Neural crest cell (in vitro differentiated cells): ENCODE measurements around the gene UGGT2. TPM values are rescaled to one million over a fixed set of nuclear protein-coding genes. Genes with fewer than 3 reads are reported as not detected.
"Not testable (repeated sequence)": the region's sequence is repeated elsewhere in the genome, so short reads cannot be mapped to it uniquely, and the experiment has no call there.

Experiments
- DNase-seq: peaks from one replicate; pipeline ENCODE4 v3.0.0; 2021; ENCODE audit warnings: low read depth, mixed read lengths, low spot score
- H3K27ac Mint-ChIP-seq: one replicate; pipeline ENCODE4 v1.8.0; 2021; ENCODE audit warnings: mild to moderate bottlenecking, mixed read lengths; ENCODE audit not compliant: unreplicated experiment
- H3K27me3 Mint-ChIP-seq: 2 replicates; pipeline ENCODE4 v1.8.0; 2021; ENCODE audit warnings: low read depth, mild to moderate bottlenecking, mixed read lengths
- H3K36me3 Mint-ChIP-seq: 2 replicates; pipeline ENCODE4 v1.8.0; 2021; ENCODE audit warnings: low read depth, mild to moderate bottlenecking, mixed read lengths
- H3K4me1 Mint-ChIP-seq: 2 replicates; pipeline ENCODE4 v1.8.0; 2021; ENCODE audit warnings: mixed read lengths
- H3K4me3 Mint-ChIP-seq: one replicate; pipeline ENCODE4 v1.8.0; 2021; ENCODE audit warnings: mild to moderate bottlenecking, mixed read lengths
- H3K9me3 Mint-ChIP-seq: 2 replicates; pipeline ENCODE4 v1.8.0; 2021; ENCODE audit warnings: mixed read lengths
- total RNA-seq: library from RNA; stranded (reverse); gene quantifications from 2 replicates; pipeline ENCODE4 v1.2.1, GENCODE V29; 2021
- TF ChIP-seq, protein P1 (sequence below): fragments of 200-600 bp; sonication (generic); conservative IDR thresholded peaks from 2 replicates; pipeline ENCODE4 v1.5.0; 2021; ENCODE audit warnings: antibody characterized with exemption, mild to moderate bottlenecking

Gene UGGT2
- total RNA-seq, 1 donor from 2014 or later = 32.9 TPM

DNA sequence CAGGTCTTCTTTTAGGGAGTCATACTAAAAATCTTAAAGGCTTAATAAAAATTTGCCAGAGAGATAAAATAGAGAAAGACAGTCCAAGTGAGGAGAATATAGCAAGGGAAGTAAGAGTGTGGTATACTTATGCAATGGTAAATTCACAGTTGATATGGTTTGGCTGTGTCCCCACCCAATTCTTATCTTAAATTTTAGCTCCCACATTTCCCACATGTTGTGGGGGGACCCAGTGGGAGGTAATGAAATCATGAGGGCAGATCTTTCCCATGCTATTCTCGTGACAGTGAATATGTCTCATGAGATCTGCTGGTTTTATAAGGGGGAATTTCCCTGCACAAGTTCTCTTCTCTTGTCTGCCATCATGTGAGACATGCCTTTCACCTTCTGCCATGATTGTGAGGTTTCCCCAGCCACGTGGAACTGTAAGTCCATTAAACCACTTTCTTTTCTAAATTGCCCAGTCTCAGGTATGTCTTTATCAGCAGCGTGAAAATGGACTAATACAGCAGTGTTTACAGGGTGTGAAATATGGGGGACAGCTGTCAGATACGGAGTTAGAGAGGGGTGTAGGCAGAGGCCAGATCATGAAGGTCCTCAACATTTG lies 115.4 kb downstream of the UGGT2 start:
- no peak for DNase-seq
- Mint-ChIP-seq H3K4me3 (no peak overlapping the region), H3K4me1 (no peaks in the 10 kb centered on the region), H3K36me3 (peaks cover 61% of the 10 kb centered on the region), H3K9me3 (peaks cover 4% of the 10 kb centered on the region), H3K27me3 (no peaks in the 10 kb centered on the region), H3K27ac (no peak overlapping the region)
- TF ChIP-seq, protein P1, sequence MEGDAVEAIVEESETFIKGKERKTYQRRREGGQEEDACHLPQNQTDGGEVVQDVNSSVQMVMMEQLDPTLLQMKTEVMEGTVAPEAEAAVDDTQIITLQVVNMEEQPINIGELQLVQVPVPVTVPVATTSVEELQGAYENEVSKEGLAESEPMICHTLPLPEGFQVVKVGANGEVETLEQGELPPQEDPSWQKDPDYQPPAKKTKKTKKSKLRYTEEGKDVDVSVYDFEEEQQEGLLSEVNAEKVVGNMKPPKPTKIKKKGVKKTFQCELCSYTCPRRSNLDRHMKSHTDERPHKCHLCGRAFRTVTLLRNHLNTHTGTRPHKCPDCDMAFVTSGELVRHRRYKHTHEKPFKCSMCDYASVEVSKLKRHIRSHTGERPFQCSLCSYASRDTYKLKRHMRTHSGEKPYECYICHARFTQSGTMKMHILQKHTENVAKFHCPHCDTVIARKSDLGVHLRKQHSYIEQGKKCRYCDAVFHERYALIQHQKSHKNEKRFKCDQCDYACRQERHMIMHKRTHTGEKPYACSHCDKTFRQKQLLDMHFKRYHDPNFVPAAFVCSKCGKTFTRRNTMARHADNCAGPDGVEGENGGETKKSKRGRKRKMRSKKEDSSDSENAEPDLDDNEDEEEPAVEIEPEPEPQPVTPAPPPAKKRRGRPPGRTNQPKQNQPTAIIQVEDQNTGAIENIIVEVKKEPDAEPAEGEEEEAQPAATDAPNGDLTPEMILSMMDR = no peak

DNA sequence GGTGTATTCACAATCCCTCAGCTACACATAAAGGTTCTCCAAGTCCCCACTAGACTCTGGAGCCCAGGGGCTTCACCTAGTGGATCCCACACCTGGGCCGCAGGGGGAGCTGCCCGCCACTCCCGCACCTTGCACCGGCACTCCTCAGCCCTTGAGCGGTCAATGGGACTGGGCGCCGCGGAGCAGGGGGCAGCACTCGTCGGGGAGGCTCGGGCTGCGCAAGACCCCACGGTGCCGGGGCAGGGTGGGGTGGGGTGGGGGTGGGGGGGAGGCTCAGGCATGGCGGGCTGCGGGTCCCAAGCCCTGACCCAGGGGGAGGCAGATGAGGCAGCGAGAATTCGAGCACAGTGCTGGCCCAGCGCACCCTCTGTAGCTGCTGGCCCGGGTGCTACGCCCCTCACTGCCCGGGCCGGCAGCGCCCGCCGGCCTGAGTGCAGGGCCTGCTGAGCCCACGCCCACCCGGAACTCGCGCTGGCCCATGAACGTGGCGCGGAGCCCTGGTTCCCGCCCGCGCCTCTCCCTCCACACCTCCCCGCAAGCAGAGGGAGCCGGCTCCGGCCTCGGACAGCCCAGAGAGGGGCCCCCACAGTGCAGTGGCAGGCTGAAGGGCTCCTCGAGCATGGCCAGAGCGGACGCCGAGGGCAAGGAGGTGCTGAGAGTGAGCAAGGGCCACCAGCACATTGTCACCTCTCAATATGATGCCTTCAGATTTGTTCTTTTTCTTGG lies 121.7 kb downstream of the UGGT2 start:
- Mint-ChIP-seq H3K9me3 (peaks cover 26% of the 10 kb centered on the region), H3K4me3 (no peak overlapping the region), H3K36me3 (peaks cover 74% of the 10 kb centered on the region), H3K4me1 (no peaks in the 10 kb centered on the region), H3K27me3 (no peaks in the 10 kb centered on the region), H3K27ac (no peak overlapping the region)
- TF ChIP-seq, protein P1 = no peak
- no peak for DNase-seq

DNA sequence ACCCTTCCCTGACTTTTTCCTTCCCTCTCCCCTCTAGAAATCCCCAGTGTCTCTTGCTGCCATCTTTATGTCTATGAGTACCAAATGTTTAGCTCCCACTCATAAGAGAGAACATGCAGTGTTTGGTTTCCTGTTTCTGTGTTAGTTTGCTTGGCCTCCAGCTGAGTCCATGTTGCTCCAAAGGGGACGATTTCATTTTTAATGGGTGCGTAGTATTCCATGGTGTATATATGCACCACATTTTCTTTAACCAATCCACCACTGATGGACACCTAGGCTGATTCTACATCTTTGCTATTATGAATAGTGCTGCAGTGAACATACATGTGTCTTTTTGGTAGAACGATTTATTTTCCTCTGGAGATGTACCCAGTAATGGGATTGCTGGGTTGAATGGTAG lies 123.8 kb downstream of the UGGT2 start:
- Mint-ChIP-seq H3K9me3 (peaks cover 26% of the 10 kb centered on the region), H3K27ac (no peak overlapping the region), H3K4me1 (no peaks in the 10 kb centered on the region), H3K27me3 (no peaks in the 10 kb centered on the region), H3K4me3 (no peak overlapping the region), H3K36me3 (peaks cover 59% of the 10 kb centered on the region)
- TF ChIP-seq, protein P1 = no peak
- DNase-seq = no peak

DNA sequence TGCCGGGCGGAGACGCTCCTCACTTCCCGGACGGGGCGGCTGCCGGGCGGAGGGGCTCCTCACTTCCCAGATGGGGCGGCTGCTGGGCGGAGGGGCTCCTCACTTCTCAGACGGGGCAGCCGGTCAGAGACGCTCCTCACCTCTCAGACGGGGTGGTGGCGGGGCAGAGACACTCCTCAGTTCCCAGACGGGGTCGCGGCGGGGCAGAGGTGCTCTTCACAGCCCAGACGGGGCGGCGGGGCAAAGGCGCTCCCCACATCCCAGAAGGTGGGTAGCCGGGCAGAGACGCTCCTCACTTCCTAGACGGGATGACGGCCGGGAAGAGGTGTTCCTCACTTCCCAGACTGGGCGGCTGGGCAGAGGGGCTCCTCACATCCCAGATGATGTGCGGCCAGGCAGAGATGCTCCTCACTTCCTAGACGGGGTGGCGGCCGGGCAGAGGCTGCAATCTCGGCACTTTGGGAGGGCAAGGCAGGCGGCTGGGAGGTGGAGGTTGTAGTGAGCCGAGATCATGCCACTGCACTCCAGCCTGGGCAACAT lies 124.8 kb downstream of the UGGT2 start:
- H3K27ac Mint-ChIP-seq, DNase-seq: not testable (repeated sequence)

DNA sequence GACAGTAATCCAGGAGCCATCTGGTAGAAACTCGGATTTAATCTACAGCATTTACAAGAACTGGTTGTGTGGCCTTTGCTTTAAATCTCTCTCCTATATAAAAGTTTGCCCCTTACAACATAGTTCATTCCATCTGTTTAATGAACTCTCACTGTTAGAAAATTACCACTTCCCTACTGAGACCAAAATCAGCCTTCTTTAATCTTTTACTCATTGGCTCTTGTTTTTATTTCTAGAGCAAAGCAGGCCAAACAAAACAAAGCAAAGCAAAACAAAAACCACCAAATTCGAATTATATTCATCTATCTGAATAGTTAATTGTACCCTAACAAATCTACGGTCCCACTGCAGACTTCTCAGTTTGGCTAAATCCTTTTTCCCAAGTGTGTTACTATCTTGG lies 127.0 kb downstream of the UGGT2 start:
- Mint-ChIP-seq H3K4me1 (no peaks in the 10 kb centered on the region), H3K9me3 (peaks cover 15% of the 10 kb centered on the region), H3K27ac (no peak overlapping the region), H3K4me3 (no peak overlapping the region), H3K36me3 (peaks cover 37% of the 10 kb centered on the region), H3K27me3 (no peaks in the 10 kb centered on the region)
- no peak for DNase-seq
- TF ChIP-seq, protein P1 = no peak

More for the DNA sequence above, 124.8 kb downstream of the UGGT2 start:
- Mint-ChIP-seq H3K9me3 (peaks cover 22% of the 10 kb centered on the region), H3K36me3 (peaks cover 49% of the 10 kb centered on the region)
- H3K27me3 Mint-ChIP-seq, H3K4me3 Mint-ChIP-seq, H3K4me1 Mint-ChIP-seq: not testable (repeated sequence)

DNA sequence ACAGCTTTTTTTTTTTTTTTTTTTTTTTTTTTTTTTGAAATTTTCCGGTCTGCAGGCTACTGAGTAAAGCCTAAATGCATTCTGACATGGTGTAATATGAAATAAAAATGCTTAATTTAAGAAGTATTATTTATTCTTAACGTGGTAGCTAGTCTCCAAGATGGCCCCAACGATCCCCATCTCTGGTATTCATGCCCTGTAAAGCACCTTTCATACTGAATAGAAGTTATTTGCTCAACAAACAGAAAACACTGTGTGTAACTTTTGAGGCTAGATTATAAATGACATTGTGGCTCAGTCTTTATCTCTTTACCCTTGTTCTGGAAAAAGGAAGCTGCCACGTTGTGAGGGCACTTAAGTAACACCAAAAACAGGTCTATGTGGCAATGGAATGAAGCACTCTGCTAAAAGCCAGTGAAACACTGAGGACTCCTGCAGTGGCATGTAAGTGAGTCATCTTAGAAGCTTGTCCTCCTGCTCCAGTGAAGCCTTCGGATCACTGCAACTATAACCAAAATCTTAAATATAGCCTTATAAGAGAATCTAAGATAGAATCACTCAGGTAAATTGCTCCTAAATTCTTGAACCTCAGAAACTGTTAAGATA lies 128.7 kb downstream of the UGGT2 start:
- Mint-ChIP-seq H3K36me3 (peaks cover 25% of the 10 kb centered on the region), H3K27me3 (no peaks in the 10 kb centered on the region), H3K4me1 (no peaks in the 10 kb centered on the region), H3K4me3 (no peak overlapping the region), H3K27ac (no peak overlapping the region), H3K9me3 (peaks cover 3% of the 10 kb centered on the region)
- TF ChIP-seq, protein P1 = no peak
- no peak for DNase-seq
